IMR-90 (cell line): Measurements from ENCODE around the gene ZBTB7B.

Experiments used
- CEBPB ChIP-seq: IDR thresholded peaks from 2 replicates; pipeline ENCODE4 v1.6.1; 2012; ENCODE audit warnings: low read depth, low read length, improper control_type of control experiment
- CTCF ChIP-seq: conservative IDR thresholded peaks from 2 replicates; pipeline ENCODE4 v1.5.1; 2012; ENCODE audit warnings: mild to moderate bottlenecking, low read depth, low read length, improper control_type of control experiment
- ELK1 ChIP-seq: fragments of 150-350 bp; IDR thresholded peaks from 2 replicates; pipeline ENCODE4 v1.6.1; 2016; ENCODE audit warnings: low read depth, mild to moderate bottlenecking, low read length, moderate library complexity, borderline replicate concordance
- POLR2A ChIP-seq: IDR thresholded peaks from 2 replicates; pipeline ENCODE4 v1.6.1; 2012; ENCODE audit warnings: mild to moderate bottlenecking, low read depth, low read length
- RFX5 ChIP-seq: IDR thresholded peaks from 2 replicates; pipeline ENCODE4 v1.8.0; 2012; ENCODE audit warnings: low read depth, mild to moderate bottlenecking, low read length, moderate library complexity
- SMC3 ChIP-seq: fragments of 150-350 bp; IDR thresholded peaks from 2 replicates; pipeline ENCODE4 v1.6.1; 2016; ENCODE audit warnings: low read depth, mild to moderate bottlenecking, antibody characterized with exemption, low read length, moderate library complexity
- USF2 ChIP-seq: fragments of 150-350 bp; IDR thresholded peaks from 2 replicates; pipeline ENCODE4 v1.6.1; 2017; ENCODE audit warnings: mild to moderate bottlenecking, antibody characterized with exemption, low read length, low read depth

GRCh38 chr1:154966111-154966510, 36.5 kb upstream of the ZBTB7B start:
- no peak for TF ChIP-seq CEBPB
- TF ChIP-seq CTCF: no peak
- no peak for TF ChIP-seq SMC3
- TF ChIP-seq USF2: no peak
- TF ChIP-seq POLR2A: no peak
- no peak for TF ChIP-seq RFX5
- no peak for TF ChIP-seq ELK1
